ENCODE data around the gene PIK3R5. TPM values are rescaled to one million over a fixed set of nuclear protein-coding genes. Genes with fewer than 3 reads are reported as not detected.

Gene PIK3R5
- total RNA-seq, 1 donor from 2014 or later, result 0.90 TPM

DNA sequence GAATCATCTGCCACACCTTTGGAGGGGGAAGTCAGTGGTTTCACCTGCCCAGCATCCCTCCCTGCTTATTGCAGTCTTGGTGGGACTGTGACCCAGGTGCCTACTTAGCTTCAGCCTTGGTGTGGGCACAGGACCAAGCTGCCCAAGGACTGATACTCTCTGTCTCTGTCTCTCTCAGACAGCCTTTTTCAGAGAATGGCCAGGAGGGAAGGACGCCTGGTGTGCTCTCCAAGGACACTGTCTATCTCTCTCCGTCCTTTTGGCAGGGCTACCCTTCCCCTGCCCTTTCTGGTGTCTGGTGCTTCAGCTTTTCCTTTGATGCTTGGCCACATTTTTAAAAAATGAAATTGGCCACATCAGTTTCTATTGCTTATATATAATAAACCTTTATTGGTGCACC, 117.6 kb downstream of the PIK3R5 start:
- H3K4me1 ChIP-seq, result no peaks in the 10 kb centered on the region
- H2AFZ ChIP-seq (replicated peaks), result no peak overlapping the region
- Mint-ChIP-seq H3K36me3 (no peaks in the 10 kb centered on the region), H3K27ac (no peak overlapping the region), H3K27me3 (ENCODE audit: insufficient read depth, low read depth) (peaks cover 1% of the 10 kb centered on the region), H3K9me3 (no peaks in the 10 kb centered on the region), H3K4me3 (no peak overlapping the region), H3K4me1 (peaks cover 3% of the 10 kb centered on the region)
- no peaks in the 10 kb centered on the region for H3K27me3 ChIP-seq
- H3K79me2 ChIP-seq (ENCODE audit: low read depth), result no peaks in the 10 kb centered on the region
- H3F3A ChIP-seq (ENCODE audit: low read depth), result no peaks in the 10 kb centered on the region
- H3K4me2 ChIP-seq, result no peak overlapping the region
- no peaks in the 10 kb centered on the region for H4K20me1 ChIP-seq (ENCODE audit: low read depth)
- H3K27ac ChIP-seq, result no peak overlapping the region
- TF ChIP-seq EZH2 (IDR thresholded peaks at IDR 0.05), result no peak
- no peak for TF ChIP-seq EZH2phosphoT487 (IDR thresholded peaks at IDR 0.05)
- TF ChIP-seq, protein P1, sequence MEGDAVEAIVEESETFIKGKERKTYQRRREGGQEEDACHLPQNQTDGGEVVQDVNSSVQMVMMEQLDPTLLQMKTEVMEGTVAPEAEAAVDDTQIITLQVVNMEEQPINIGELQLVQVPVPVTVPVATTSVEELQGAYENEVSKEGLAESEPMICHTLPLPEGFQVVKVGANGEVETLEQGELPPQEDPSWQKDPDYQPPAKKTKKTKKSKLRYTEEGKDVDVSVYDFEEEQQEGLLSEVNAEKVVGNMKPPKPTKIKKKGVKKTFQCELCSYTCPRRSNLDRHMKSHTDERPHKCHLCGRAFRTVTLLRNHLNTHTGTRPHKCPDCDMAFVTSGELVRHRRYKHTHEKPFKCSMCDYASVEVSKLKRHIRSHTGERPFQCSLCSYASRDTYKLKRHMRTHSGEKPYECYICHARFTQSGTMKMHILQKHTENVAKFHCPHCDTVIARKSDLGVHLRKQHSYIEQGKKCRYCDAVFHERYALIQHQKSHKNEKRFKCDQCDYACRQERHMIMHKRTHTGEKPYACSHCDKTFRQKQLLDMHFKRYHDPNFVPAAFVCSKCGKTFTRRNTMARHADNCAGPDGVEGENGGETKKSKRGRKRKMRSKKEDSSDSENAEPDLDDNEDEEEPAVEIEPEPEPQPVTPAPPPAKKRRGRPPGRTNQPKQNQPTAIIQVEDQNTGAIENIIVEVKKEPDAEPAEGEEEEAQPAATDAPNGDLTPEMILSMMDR (IDR thresholded peaks at IDR 0.05), result no peak
- H3K4me3 ChIP-seq, result no peak overlapping the region
- no peaks in the 10 kb centered on the region for H3K9me3 ChIP-seq (ENCODE audit: low read depth)
- H3K36me3 ChIP-seq, result no peaks in the 10 kb centered on the region
- DNase-seq (ENCODE audit: low spot score), result no peak
- H3K9ac ChIP-seq, result no peak overlapping the region

DNA sequence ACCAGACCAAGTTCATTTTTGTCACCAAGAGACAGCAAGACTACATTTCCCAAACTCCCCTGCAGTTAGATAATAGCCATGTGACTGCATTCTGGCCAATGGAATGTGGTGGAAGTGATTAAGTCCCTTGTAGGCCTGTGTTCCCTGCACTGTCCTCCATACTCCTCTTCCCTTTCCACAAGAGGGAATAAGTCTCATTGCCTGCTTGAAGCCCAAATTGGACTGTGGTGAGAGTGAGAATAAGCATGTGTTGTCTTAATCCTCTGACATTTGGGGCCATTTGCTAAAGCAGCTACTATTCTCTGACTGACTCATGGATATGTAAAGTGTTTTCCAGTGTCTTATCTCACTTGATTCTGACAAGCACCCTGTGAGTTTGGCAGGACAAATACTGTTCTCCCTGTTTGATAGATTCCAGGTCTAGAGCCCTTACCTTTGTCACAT, 118.7 kb downstream of the PIK3R5 start:
- peak overlapping the region; percentile 92 for H2AFZ ChIP-seq (replicated peaks)

DNA sequence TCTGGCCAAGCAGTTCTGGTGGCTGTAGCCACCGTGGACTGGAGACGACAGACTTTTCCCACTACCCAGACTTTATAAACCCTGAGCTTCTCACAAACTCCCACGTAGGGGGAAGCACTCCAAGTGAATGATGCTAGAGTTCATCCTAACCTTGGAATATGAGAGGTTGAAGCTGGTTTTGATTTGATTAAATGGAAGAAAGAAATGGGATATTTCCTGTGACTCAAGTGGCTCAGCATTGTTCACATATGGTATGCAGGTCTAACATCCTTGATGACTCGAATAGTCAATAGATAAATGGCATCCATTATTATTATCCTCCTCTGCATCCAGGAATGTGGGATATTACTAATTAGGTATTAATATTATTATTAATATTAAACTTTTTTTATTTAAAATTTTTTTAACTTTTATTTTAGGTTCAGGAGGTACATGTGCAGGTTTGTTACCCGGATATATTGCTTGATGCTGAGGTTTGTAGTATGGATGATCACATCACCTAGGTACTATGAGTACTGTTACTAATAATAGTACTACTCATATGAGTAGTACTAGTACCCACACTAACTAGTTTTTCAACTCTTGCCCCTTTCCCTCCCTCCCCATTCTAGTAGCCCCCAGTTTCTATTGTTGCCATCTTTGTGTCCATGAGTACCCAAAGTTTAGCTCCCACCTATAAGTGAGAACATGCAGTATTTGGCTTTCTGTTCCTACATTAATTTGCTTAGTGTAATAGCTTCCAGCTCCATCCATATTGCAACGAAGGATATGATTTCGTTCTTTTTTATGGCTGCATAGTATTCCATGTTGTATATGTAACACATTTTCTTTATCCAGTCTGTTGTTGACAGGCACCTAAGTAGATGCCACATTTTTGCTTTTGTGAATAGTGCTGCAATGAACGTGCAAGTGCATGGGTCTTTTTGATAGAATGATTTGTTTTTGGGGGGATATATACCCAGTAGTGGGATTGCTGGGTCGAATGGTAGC, 121.0 kb downstream of the PIK3R5 start:
- no peaks in the 10 kb centered on the region for H3K36me3 Mint-ChIP-seq
- Histone ChIP-seq H2AFZ (replicated peaks) (no peak overlapping the region), H3F3A (ENCODE audit: low read depth) (no peaks in the 10 kb centered on the region), H3K4me2 (no peak overlapping the region), H3K79me2 (ENCODE audit: low read depth) (no peaks in the 10 kb centered on the region), H3K36me3 (no peaks in the 10 kb centered on the region), H3K4me1 (no peaks in the 10 kb centered on the region), H3K27ac (no peak overlapping the region), H4K20me1 (ENCODE audit: low read depth) (no peaks in the 10 kb centered on the region), H3K4me3 (no peak overlapping the region), H3K9me3 (ENCODE audit: low read depth) (no peaks in the 10 kb centered on the region), H3K9ac (no peak overlapping the region), H3K27me3 (no peaks in the 10 kb centered on the region)
- H3K4me1 Mint-ChIP-seq, result peaks cover 3% of the 10 kb centered on the region
- no peak overlapping the region for H3K27ac Mint-ChIP-seq
- H3K27me3 Mint-ChIP-seq (ENCODE audit: insufficient read depth, low read depth), result peaks cover 2% of the 10 kb centered on the region
- no peak overlapping the region for H3K4me3 Mint-ChIP-seq
- DNase-seq (ENCODE audit: low spot score), result no peak
- peaks cover 2% of the 10 kb centered on the region for H3K9me3 Mint-ChIP-seq
- no peak for TF ChIP-seq EZH2 (IDR thresholded peaks at IDR 0.05)
- TF ChIP-seq, protein P1 (IDR thresholded peaks at IDR 0.05), result no peak
- TF ChIP-seq EZH2phosphoT487 (IDR thresholded peaks at IDR 0.05), result no peak

More for the DNA sequence above, 118.7 kb downstream of the PIK3R5 start:
- peaks cover 3% of the 10 kb centered on the region for H3K4me1 Mint-ChIP-seq
- Histone ChIP-seq H3K4me1 (no peaks in the 10 kb centered on the region), H3K4me3 (no peak overlapping the region), H3K9me3 (ENCODE audit: low read depth) (no peaks in the 10 kb centered on the region), H3K36me3 (no peaks in the 10 kb centered on the region), H4K20me1 (ENCODE audit: low read depth) (no peaks in the 10 kb centered on the region), H3K27ac (no peak overlapping the region), H3F3A (ENCODE audit: low read depth) (no peaks in the 10 kb centered on the region), H3K27me3 (no peaks in the 10 kb centered on the region), H3K4me2 (no peak overlapping the region), H3K79me2 (ENCODE audit: low read depth) (no peaks in the 10 kb centered on the region), H3K9ac (no peak overlapping the region)
- H3K27me3 Mint-ChIP-seq (ENCODE audit: insufficient read depth, low read depth), result peaks cover 2% of the 10 kb centered on the region
- H3K36me3 Mint-ChIP-seq, result no peaks in the 10 kb centered on the region
- no peak overlapping the region for H3K4me3 Mint-ChIP-seq
- H3K27ac Mint-ChIP-seq, result no peak overlapping the region
- TF ChIP-seq EZH2phosphoT487 (IDR thresholded peaks at IDR 0.05), result no peak
- TF ChIP-seq, protein P1 (IDR thresholded peaks at IDR 0.05), result no peak
- no peak for TF ChIP-seq EZH2 (IDR thresholded peaks at IDR 0.05)
- peak; percentile 55 for DNase-seq (ENCODE audit: low spot score)
- no peaks in the 10 kb centered on the region for H3K9me3 Mint-ChIP-seq
